OCI-LY1 (cell line): ENCODE results near the gene LAMTOR5.
"Not testable (repeated sequence)": the region's sequence is repeated elsewhere in the genome, so short reads cannot be mapped to it uniquely, and the experiment has no call there.

Experiments used
- EZH2 ChIP-seq: fragments of 200-600 bp; sonication (generic), shearing (Covaris generic); IDR thresholded peaks from 2 replicates; pipeline ENCODE4 v1.8.0; 2017; ENCODE audit warnings: borderline replicate concordance, mixed run types, mild to moderate bottlenecking, antibody characterized with exemption, low read length, moderate library complexity, mixed read lengths
- TF ChIP-seq, protein P1 (sequence below): fragments of 200-600 bp; sonication (generic), shearing (Covaris generic); IDR thresholded peaks from 2 replicates; pipeline ENCODE4 v1.5.1; 2017; ENCODE audit warnings: mild to moderate bottlenecking, antibody characterized with exemption, low read length, moderate library complexity, mixed read lengths

DNA sequence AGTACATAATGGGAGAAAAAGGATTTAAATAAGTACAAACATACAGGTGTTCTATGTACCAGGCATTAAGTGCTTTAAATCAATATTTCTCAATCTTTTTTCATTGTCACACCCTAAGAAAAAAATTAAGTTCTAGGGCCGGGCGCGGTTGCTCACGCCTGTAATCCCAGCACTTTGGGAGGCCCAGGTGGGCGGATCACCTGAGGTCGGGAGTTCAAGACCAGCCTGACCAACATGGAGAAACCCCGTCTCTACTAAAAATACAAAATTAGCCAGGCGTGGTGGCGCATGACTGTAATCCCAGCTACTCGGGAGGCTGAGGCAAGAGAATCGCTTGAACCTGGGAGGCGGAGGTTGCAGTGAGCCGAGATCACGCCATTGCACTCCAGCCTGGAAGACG lies 1.1 kb downstream of the LAMTOR5 start:
- TF ChIP-seq, protein P1, sequence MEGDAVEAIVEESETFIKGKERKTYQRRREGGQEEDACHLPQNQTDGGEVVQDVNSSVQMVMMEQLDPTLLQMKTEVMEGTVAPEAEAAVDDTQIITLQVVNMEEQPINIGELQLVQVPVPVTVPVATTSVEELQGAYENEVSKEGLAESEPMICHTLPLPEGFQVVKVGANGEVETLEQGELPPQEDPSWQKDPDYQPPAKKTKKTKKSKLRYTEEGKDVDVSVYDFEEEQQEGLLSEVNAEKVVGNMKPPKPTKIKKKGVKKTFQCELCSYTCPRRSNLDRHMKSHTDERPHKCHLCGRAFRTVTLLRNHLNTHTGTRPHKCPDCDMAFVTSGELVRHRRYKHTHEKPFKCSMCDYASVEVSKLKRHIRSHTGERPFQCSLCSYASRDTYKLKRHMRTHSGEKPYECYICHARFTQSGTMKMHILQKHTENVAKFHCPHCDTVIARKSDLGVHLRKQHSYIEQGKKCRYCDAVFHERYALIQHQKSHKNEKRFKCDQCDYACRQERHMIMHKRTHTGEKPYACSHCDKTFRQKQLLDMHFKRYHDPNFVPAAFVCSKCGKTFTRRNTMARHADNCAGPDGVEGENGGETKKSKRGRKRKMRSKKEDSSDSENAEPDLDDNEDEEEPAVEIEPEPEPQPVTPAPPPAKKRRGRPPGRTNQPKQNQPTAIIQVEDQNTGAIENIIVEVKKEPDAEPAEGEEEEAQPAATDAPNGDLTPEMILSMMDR, result not testable (repeated sequence)
- not testable (repeated sequence) for TF ChIP-seq EZH2
